Kidney glomerular epithelial cell (primary cell): ENCODE results near the gene NLK.
A peak's percentile ranks its signal among the peaks of the same experiment; 100 is the strongest.
"Not testable (repeated sequence)": the region's sequence is repeated elsewhere in the genome, so short reads cannot be mapped to it uniquely, and the experiment has no call there.

ENCODE experiments used
- DNase-seq: peaks from one replicate; lab custom pipeline; 2025; lab: John Stamatoyannopoulos, UW

Gene NLK

DNA sequence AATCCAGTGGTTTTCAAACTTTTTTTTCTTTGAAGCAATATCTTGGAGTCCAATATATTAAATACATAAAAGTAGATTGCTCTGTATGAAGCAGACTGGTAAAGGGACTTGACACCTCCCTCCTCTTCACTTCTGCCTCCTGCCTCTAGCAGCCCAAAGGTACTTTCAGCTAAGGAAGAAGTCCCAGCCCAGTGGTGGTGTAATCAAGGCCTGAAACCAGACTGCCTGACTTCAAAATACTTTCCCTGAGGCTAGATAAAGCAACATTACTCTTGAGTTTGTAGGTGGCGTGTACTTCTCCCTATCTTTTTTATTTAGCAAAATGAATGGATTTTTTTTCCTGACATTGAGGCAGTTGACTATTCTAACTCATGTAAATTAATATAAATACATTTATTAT lies 154.2 kb downstream of the NLK start:
- DNase-seq: no peak

DNA sequence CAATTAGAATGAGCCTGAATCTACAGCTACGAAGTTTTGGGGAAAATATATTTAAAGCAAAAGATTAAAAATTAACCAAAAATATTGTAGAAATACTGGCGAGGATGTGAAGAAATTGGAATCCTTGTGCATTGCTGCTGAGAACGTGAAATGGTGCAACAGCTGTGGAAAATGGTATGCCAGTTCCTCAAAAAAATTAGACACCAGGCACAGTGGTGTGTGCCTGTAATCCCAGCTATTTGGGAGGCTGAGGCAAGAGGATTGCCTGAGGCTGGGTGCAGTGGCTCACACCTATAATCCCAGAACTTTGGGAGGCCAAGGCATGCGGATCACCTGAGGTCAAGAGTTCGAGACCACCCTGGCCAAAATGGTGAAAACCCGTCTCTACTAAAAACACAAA lies 156.6 kb downstream of the NLK start:
- DNase-seq: no peak

DNA sequence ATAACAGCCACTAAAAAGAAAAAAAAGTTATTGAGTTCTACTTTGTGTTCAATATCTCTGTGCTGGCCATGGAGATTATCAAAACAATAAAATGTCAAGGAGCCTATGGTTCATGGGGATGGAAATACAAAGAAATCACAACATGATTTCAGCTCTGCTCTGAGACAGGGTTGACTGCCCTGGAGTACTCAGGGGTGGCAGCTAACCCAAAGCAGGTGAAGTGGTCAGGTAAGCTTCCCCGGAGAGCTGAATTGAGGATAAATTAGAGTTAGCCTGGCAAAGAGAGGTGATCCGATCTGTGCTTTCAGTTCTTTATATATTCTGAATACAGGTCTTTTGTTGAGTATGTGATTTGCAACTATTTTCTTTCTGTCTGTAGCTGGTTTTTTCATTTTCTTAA lies 157.3 kb downstream of the NLK start:
- no peak for DNase-seq

DNA sequence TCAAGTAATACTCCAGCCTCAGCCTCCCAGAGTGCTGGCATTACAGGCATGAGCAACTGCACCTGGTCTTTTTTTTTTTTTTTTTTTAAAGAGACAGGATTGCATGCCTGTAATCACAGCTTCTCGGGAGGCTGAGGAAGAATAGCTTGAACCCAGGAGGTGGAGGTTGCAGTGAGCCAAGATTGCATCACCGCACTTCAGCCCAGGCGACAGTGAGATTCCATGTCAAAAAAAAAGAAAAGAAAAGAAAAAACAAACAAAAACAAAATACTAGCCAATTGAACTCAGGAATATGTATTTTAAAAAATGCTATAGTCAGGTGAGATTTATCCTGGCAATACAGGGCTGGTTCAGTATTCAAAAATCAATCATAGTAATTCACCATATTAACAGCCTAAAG lies 158.8 kb downstream of the NLK start:
- no peak for DNase-seq

DNA sequence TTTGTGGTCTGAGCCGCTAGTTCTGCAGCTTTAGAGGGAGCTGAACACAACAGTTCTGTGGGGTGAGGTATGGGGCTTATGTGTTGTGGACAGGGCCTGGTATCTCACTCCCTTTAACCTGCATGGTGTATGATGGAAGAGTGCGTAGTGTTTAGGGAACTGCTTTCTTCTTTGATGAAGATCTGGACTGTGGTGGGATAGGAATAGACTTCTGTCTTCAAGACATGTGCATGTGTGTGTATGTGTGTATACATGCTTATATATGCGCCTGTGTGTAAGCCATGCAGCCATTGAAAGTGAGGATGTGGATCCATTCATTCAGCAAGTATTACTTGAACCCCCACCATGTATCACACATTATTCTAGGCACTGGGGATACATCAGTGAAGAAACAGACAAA lies 161.8 kb downstream of the NLK start:
- no peak for DNase-seq

DNA sequence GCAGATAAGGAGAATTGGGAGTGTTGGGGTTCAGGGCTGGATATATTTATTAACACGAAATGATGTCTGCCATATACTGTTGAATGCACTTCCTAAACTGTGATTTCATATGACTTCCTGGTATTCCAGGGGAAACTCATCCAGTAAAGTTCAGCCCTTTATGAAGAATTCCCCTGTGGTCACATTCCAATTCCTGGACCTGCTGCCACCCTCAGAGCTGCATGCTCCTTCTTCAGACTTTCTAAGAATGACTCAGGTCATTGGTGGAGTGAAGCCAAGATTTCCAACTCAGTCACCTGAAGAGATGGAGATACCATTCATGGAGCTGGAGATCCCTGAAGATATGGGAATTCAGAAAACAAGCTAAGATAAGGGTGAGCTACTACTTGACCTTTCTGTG lies 162.3 kb downstream of the NLK start:
- DNase-seq: peak; percentile 81

DNA sequence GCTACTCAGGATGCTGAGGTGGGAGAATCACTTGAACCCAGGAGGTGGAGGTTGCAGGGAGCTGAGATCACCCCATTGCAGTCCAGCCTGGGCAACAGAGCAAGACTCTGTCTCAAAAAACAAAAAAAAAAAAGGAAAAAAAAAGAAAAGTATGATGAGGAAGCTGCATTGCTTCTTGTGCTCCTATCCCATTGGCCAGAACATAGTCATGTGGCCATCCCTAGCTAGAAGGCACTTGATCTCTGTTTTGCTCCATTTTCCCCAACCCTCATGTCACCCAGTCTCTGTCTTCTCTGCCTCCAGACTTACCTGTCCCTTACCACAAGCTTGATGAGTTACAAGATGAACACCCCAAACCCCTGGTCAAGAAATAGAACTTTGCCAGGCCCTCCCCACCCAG lies 163.8 kb downstream of the NLK start:
- DNase-seq: no peak

DNA sequence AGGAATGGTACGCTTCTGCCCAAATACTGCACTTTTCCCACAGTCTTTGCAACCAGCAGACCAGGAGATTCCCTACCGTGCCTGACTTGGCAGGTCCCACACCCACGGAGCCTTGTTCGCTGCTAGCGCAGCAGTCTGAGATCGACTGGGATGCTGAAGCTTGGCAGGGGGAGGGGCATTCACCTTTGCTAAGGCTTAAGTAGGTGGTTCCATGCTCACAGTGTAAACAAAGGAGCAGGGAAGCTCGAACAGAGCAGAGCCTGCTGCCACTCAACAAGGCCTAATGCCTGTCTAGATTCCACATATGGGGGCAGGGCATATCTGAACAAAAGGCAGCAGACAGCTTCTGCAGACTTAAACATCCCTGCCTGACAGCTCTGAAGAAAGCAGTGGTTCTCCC lies 169.3 kb downstream of the NLK start:
- no peak for DNase-seq

DNA sequence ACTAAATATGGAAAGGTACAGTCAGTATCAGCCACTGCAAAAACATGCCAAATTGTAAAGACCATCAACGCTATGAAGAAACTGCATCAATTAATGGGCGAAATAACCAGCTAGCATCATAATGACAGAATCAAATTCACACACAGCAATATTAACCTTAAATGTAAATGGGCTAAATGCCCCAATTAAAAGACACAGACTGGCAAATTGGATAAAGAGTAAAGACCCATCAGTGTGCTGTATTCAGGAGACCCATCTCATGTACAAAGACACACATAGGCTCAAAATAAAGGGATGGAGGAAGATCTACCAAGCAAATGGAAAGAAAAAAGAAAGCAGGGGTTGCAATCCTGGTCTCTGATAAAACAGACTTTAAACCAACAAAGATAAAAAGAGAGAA lies 171.1 kb downstream of the NLK start:
- not testable (repeated sequence) for DNase-seq

DNA sequence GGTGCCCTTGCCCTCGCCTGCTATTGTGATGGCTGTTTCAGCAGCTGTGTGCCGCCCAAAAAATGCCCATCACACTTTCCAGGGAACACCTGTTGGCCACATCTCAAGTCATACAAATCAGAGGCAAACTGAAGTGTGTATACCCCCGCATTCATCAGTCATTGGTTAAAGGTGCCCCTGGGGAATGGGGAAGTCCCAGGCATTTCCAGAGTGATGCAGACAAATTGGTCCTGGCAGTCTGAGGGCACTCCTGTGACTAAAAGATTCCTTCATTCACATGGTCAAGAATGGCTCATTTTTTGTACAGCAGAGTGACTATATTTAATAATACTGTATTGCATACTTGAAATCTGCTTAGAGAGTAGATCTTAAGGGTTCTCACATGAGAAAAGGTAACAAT lies 173.6 kb downstream of the NLK start:
- DNase-seq: no peak

DNA sequence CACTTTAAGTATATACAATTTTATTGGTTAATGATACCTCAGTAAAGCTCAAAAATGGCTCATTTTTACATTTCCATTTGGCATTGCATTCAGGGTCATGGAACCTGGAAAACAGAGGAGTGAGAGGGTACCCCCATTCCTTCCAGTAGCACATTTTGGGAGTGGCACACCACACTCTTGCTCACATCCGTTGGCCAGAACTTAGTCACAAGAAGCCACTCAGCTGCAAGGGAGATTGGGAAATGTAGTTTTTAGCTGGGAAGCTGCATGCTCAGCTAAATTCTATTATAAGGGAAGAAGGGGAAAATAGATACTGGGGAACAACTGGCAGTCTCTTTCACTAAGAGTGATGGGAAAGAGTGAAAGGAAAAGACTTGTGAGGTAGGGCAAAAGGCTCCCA lies 174.1 kb downstream of the NLK start:
- no peak for DNase-seq

DNA sequence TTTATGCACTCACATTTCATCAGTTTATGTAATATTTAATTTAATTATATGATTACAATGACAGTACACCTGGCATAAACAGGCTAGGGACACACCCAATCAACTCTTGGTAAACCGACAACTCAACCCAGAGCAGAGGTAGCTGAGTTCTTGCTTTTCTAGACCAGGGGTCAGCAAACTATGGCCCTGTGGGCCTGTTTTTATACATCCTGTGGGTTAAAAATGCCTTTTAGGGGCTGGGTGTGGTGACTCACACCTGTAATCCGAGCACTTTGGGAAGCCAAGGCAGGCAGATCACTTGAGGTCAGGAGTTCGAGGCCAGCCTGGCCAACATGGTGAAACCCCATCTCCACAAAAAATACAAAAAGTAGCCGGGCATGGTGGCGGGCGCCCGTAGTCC lies 177.3 kb downstream of the NLK start:
- DNase-seq: no peak

DNA sequence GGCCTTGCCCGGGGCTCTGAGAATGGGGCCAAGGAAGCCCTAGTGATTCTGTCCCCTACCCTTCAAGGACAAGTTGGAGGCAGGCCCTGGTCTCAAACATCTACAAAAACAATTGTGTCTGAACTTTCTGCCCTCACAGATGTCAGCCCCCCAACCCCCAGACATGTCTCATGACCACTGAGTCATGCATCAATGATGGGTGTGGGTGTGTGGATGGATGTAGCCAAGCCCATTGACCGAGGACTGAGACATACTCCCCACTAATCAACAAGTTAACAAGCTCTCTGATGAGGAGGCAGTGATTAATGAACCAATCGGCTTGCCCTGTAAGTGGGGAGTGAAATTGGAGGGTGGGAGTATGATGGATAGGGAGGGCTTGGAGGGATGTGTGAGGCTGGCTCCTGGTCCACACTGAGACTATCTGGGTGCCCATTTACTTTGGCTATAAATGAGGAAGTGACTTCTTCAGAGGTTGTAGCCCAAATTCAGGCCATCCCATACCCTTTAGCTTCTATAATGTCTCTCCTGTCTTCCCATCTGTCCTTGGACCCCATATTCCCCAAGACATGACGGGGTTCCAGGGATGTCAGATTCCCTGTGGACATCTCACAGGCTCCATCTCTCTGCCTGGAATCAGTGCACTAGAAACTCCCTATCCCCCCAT lies 179.4 kb downstream of the NLK start:
- no peak for DNase-seq

DNA sequence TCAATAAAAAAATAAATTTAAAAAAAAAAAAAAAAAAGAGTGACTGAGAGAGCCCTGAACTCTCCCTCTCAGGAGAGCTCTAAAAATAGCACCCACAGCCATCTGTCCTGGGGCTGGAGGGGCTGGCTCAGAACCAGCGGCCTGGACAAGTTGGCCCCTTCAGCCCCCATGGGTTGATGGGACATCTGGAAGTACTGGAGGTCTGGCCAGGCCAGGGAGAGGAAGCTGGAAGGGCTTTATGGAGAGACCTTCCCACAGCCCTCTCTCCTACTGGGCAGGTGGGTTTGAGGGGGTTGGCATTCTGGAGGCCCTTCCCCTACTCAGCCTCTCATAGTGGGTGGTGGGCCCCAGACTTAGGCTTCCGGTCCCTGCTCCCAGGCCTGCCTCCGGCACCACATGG lies 182.8 kb downstream of the NLK start:
- DNase-seq: no peak

DNA sequence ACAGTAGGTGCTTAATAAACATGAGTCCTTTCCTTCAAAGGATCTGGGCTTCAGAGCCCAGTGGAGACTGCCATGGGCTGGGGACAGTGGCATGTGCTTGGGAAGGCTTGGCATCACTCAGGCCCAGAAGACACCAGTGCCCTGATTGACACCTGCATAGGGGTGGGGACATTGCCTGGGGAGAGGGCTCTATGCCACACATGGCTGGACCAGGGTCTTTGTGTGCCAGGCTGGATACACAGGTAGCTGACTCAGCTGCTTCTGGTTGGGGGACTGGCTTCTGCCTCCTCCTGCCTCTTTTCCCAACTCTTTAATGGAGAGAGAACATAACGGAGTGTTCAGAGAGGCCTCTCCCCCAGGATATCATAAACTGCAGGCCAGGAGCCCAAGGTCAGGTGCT lies 183.4 kb downstream of the NLK start:
- DNase-seq: no peak

DNA sequence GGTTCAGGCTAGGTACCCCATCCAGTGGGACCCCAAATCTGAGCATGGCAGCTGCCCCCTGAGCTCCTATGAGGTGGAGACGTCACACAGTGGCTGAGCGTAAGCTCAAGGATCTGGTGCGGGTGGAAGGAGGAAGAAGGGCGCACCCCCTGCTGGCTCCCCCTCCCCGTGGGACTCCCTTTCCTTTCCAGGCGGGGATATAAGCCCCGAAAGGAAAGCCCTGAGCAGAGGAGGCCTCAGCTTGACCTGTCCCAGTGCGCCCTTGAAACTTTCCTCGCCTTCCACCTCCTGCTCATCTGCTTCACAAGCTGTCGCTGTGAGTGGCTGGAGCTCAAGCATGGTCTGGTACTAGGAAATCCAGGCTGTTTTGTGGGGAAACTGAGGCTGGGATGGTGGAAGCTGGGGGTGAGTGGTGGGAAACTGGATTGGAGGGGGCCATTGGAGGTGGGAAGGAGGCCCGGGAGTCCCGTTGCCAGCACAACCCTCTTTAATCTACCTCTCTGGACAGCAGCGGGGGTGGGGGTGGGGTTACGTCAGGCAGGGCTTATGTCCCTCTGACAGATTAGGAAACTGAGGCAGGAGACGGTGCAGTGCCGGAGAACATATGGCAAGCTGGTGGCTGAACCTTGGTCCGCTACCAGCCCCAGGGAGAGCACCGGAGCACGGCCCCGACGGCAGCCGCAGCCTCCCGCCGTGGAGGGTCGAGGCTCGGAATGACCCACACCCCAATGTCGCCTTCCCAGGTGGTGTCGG lies 184.3 kb downstream of the NLK start:
- no peak for DNase-seq

DNA sequence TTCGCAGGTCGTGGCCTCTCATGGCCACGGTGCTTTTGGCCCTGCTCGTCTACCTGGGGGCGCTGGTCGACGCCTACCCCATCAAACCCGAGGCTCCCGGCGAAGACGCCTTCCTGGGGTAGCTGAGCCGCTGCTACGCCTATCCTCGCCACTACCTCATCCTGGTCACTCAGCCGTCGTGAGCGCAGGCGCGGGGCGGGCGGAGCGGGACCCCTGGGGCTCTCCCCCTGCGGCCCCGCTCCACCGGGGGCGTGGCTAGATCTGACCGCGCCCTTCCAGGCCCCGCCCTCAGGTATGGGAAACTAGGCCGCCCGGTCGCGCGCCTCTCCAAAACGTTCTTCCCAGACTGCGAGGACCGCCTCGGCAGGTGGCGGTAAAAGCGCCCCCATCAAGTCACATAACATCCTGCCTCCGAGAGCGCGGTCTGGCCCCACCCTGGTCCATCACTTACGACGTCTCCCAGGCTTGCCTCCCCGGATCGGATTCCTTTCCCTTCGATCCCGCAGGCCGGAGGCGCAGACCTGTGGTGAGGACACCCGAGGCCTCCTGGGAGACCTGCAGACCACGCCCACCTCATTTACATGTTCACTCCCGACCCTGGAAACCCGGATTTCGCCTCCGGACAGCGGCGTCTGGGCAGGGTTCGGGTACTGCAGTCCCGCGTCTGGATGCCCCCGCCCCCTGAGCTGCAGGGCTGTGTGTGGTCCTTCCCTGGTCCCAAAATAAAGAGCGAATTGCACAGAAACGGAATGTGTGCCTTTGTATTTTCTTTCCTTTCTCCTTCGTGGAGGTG lies 185.0 kb downstream of the NLK start:
- peak; percentile 80 for DNase-seq

DNA sequence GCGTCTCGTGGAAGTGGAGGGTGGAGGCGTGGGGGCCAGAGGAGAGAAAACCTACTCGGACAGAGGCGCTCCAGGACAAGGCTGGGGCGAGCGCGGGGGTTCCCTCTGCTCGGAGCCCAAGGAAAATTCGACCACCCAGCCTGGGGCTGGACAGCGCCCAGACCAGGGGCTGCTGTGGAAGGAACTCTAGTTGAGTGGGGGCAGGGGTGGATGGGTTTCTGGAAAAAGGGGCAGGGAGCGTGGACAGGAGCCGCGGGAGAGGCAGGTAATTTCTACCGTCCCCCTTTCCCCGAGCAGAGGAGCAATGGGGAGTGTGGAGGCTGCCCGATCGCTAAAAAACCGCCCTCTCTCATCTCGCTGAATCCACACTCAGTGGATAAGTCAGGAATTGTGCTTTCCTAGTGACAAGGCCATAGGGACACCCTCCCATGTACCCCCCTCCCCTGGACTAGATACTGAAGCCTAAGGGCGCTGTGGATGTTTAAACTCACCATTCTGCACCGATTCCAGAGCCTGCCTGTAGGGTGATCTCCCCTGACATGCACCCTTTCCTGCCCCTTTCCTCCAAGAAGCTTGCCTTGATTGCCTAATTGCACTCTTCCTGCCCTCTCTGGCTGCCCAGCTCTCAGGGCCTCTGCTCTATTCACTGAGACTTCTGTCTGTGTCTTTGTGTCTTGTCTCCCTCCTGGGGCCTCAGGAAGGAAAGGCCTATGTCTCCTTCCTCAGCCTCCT lies 185.8 kb downstream of the NLK start:
- no peak for DNase-seq

DNA sequence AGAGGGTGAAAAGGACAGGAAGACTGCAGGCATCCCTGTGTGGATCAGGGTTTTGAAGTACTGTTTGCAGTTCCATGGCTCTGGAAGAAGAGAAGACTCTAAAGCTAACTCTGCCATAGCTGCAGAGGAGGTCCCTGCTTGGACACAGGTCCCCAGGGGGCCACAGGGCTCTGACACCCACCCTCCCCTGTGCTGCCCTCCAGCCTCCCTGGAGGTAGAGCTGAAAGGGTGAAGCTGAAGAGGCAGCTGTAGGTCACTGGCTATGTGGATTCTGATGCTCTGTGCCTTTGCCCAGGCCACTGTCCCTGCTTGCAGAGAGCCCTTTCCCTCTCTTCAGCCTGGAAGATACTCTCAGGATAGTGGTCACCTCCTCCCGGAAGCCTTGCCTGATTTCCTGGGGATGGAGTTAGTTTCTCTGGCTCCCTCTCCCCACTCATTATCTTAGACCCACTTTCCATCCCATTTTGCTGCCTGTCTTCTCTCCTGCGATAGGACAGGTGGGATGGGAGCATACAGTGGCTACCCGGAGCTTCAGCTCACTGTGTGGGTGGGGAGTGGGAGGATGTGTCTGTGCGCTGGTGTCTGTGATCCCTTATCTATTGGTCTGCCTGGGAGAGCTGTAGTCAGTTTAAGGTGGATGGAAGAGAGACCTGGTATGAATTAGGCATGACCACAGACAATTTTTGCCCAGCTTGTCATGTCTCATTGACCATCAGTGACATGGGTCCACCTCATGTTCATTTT lies 186.7 kb downstream of the NLK start:
- DNase-seq: no peak

DNA sequence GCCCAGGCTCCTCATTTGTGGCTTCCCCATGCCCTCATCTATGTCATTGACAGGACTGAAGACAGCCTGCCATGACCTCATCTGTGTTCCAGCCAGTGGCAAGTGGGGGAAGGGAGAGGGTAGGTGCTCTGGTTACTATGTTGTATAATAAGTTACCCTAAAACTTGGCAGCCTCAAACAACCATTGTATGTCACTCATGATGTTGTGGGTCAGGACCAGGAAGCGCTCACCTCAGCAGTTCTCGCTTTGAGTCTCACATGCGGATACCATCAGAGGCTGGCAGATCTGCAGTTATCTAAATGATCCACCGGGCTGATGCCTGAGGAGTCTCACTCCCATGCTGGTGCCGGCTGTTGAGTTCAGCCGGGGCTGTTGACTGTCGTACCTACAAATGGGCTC lies 187.5 kb downstream of the NLK start:
- no peak for DNase-seq

DNA sequence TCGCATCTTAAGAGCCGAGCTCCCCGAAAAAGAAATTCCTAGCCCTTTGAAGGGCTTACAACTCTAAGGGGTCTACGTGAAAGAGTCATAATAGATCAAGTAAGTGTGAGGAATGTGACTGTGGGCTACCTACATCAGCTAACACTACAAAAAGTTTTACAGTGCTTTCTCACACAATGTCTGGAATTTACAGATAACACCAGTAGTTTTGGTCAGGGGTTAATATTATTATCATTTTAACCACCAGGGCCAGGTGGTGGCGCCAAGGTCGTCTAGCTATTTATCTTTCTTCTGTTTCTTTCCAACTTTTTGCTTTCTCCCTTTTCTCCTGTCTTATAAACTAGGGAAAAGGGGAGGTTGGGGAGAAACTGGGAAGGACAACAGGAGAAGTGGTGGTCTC lies 188.1 kb downstream of the NLK start:
- DNase-seq: not testable (repeated sequence)

DNA sequence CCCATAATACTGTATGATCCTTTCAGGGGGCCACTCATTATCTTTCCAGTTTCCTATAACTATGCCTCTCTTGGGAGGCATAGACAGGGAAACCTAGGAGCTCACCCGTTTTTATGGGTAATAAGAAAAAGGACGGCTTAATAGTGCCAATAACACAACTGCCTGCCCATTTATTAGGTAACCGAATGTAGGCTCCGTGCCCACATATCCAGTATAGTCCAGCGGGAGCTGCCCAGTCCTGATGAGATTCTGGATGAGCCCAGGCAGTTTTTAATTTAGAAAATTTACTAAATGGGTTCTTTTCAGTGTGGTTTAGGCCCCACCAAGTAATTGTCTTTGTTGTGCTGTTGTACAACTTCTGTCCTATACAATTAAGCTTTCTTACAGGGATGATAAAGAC lies 189.1 kb downstream of the NLK start:
- DNase-seq: not testable (repeated sequence)
